Measurements from ENCODE around the gene OR5T1.

OR5T1 gene

GRCh38 chr11:56273854-56274253 lies at the start of gene OR5T1:
OR5T1 (plus strand) TSS chr11:56274154; CDS start chr11:56275639, 1,485 bp downstream.
- no peak for DNase-seq

GRCh38 chr11:56234155-56234554 lies 39.8 kb upstream of the OR5T1 start, which contains the start of gene OR5T2:
OR5T2 (minus strand) TSS chr11:56234255; CDS start chr11:56233062, 1,193 bp downstream.
- DNase-seq: no peak

GRCh38 chr11:56251954-56252353 lies 22.0 kb upstream of the OR5T1 start, which contains the start of gene OR5T3:
OR5T3 (plus strand) TSS chr11:56252254; CDS start chr11:56252254, 0 bp downstream.
- no peak for DNase-seq

- DNase-seq: no peak
These were observed 2.9 kb upstream of the OR5T1 start for GRCh38 chr11:56271092-56271491.

- no peak for DNase-seq
These were observed 18.2 kb downstream of the OR5T1 start, which contains the start of gene OR8H1 for GRCh38 chr11:56292154-56292553. OR8H1 (minus strand) TSS chr11:56292254; CDS start chr11:56291062, 1,192 bp downstream.

- DNase-seq: no peak
These were observed 22.9 kb downstream of the OR5T1 start for GRCh38 chr11:56296898-56297297.

GRCh38 chr11:56307836-56308235 lies 33.9 kb downstream of the OR5T1 start:
- no peak for DNase-seq

GRCh38 chr11:56314844-56315243 lies 40.9 kb downstream of the OR5T1 start, which contains the start of gene OR8K3:
OR8K3 (plus strand) TSS chr11:56315144; CDS start chr11:56318307, 3,163 bp downstream.
- DNase-seq: no peak
